HG03103 (cell line): ENCODE results near the gene C17orf78.
"Not testable (repeated sequence)": the region's sequence is repeated elsewhere in the genome, so short reads cannot be mapped to it uniquely, and the experiment has no call there.

Experiments
- ATAC-seq: cut with Tn5 transposase; IDR thresholded peaks from one replicate; pipeline ENCODE4 v1.9.1; 2021; ENCODE audit warnings: low read depth; ENCODE audit not compliant: unreplicated experiment

Gene C17orf78

DNA sequence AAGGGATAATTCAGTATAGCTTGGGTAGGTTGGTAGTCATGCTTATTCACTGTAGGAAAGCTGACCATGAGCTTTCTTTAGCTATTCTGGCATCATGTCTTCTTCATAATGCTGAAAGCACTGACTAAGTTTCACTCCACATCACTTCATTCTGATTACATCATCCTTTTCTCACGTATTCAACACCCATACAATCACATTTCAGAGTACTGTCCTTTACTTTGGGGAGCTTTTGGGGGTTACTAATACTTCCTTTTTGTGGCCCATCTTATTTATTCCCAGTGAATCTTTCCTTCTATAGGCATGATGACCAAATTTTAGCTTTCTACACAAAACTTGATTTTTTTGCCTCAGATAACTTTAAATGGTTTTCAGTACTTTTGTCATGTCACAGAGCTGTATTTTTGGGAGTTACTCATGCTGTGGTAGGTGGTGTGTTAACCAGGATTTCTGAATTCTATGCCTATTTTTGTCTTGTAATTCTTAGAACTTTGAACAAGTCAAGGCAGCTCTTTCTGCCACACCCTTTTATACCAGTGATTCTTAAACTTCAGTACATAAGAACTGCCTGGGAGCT, 54.4 kb downstream of the C17orf78 start:
- ATAC-seq, result no peak

DNA sequence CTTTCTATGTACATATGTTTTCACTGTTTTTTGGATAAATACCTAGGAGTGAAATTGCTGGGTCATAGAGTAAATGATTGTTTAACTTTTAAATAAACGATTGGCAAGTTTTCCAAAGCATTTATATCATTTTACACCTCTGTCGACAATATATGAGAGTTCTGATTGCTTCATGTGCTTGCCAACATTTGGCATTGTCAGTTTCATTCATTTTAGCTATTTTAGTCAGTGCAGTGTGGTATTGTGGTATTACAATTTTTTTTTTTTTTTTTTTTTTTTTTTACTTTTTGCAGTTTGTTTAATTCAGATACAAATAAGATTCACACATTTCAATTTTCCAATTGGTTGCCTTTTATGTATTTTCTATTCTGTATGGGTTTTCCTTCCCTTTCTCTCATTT, 56.9 kb downstream of the C17orf78 start:
- no peak for ATAC-seq

- no peak for ATAC-seq
Observed at GRCh38 chr17:37438141-37438540, 62.4 kb downstream of the C17orf78 start.

- ATAC-seq, result no peak
Observed at GRCh38 chr17:37440424-37440823, 64.6 kb downstream of the C17orf78 start.

- ATAC-seq, result not testable (repeated sequence)
Observed at GRCh38 chr17:37441369-37442014, 65.7 kb downstream of the C17orf78 start.
